H9 (cell line): ENCODE data around the gene GAP43. TPM values are rescaled to one million over a fixed set of nuclear protein-coding genes. Genes with fewer than 3 reads are reported as not detected.

Source experiments
- DNase-seq: peaks from one replicate; pipeline ENCODE4 v3.0.0-alpha.2; 2017
- H2AFZ ChIP-seq: one replicate; pipeline ENCODE4 v1.6.1; 2013; ENCODE audit warnings: mild to moderate bottlenecking, low read length, control low read depth, moderate library complexity
- H2AK5ac ChIP-seq: 2 replicates; pipeline ENCODE4 v1.6.1; 2013; ENCODE audit warnings: low read length, control low read depth, mixed read lengths; ENCODE audit not compliant: insufficient read length
- H2BK120ac ChIP-seq: one replicate; pipeline ENCODE4 v1.6.1; 2013; ENCODE audit warnings: low read depth, mild to moderate bottlenecking, low read length, control low read depth, inconsistent platforms; ENCODE audit not compliant: poor library complexity, severe bottlenecking
- H2BK12ac ChIP-seq: 2 replicates; pipeline ENCODE4 v1.6.1; 2013; ENCODE audit warnings: low read length, control low read depth, mixed read lengths, low read depth; ENCODE audit not compliant: insufficient read length
- H2BK15ac ChIP-seq: 2 replicates; pipeline ENCODE4 v1.6.1; 2013; ENCODE audit warnings: low read depth, low read length, control low read depth
- H2BK20ac ChIP-seq: one replicate; pipeline ENCODE4 v1.6.1; 2013; ENCODE audit warnings: low read depth, mild to moderate bottlenecking, low read length, control low read depth, inconsistent platforms; ENCODE audit not compliant: poor library complexity, severe bottlenecking
- H2BK5ac ChIP-seq: 2 replicates; pipeline ENCODE4 v1.6.1; 2013; ENCODE audit warnings: low read length, control low read depth, mixed read lengths; ENCODE audit not compliant: insufficient read length
- H3K14ac ChIP-seq: 2 replicates; pipeline ENCODE4 v1.6.1; 2013; ENCODE audit warnings: low read length, control low read depth; ENCODE audit not compliant: insufficient read depth
- H3K18ac ChIP-seq: 2 replicates; pipeline ENCODE4 v1.6.1; 2013; ENCODE audit warnings: low read depth, mild to moderate bottlenecking, mixed read lengths, low read length, control low read depth; ENCODE audit not compliant: insufficient read length
- H3K23ac ChIP-seq: 2 replicates; pipeline ENCODE4 v1.6.1; 2013; ENCODE audit warnings: low read length, control low read depth, mixed read lengths, low read depth; ENCODE audit not compliant: insufficient read length
- H3K23me2 ChIP-seq: 2 replicates; pipeline ENCODE4 v1.6.1; 2013; ENCODE audit warnings: low read depth, mild to moderate bottlenecking, mixed read lengths, low read length, control low read depth; ENCODE audit not compliant: insufficient read length, poor library complexity, severe bottlenecking
- H3K27ac ChIP-seq: 2 replicates; pipeline ENCODE4 v1.5.1; 2013; ENCODE audit warnings: low read length, control low read depth, mixed read lengths, low read depth; ENCODE audit not compliant: insufficient read length
- H3K27me3 ChIP-seq: 2 replicates; pipeline ENCODE4 v1.6.1; 2013; ENCODE audit warnings: low read length, control low read depth, inconsistent platforms; ENCODE audit not compliant: insufficient read depth
- H3K4ac ChIP-seq: 2 replicates; pipeline ENCODE4 v1.6.1; 2013; ENCODE audit warnings: low read depth, mild to moderate bottlenecking, control low read depth, inconsistent platforms, low read length, moderate library complexity
- H3K4me1 ChIP-seq: 2 replicates; pipeline ENCODE4 v1.6.1; 2013; ENCODE audit warnings: low read length, control low read depth, inconsistent platforms; ENCODE audit not compliant: insufficient read depth
- H3K4me2 ChIP-seq: 2 replicates; pipeline ENCODE4 v1.6.1; 2013; ENCODE audit warnings: low read length, control low read depth, mixed read lengths; ENCODE audit not compliant: insufficient read length, insufficient read depth
- H3K56ac ChIP-seq: 2 replicates; pipeline ENCODE4 v1.6.1; 2013; ENCODE audit warnings: low read depth, mild to moderate bottlenecking, mixed read lengths, low read length, control low read depth; ENCODE audit not compliant: insufficient read length
- H3K79me1 ChIP-seq: 2 replicates; pipeline ENCODE4 v1.6.1; 2013; ENCODE audit warnings: low read depth, mild to moderate bottlenecking, moderate library complexity, low read length, control low read depth, inconsistent platforms; ENCODE audit not compliant: insufficient read depth, poor library complexity, severe bottlenecking
- H3K79me2 ChIP-seq: 2 replicates; pipeline ENCODE4 v1.6.1; 2013; ENCODE audit warnings: low read length, control low read depth, inconsistent platforms; ENCODE audit not compliant: insufficient read depth
- H3K9ac ChIP-seq: 2 replicates; pipeline ENCODE4 v1.6.1; 2013; ENCODE audit warnings: low read length, control low read depth, mixed read lengths; ENCODE audit not compliant: insufficient read length; ENCODE audit errors: extremely low read depth
- H3K9me3 ChIP-seq: one replicate; pipeline ENCODE4 v1.6.1; 2013; ENCODE audit warnings: low read depth, low read length, inconsistent platforms; ENCODE audit not compliant: control insufficient read depth
- H3T11ph ChIP-seq: one replicate; pipeline ENCODE4 v1.6.1; 2013; ENCODE audit warnings: mild to moderate bottlenecking, low read length, control low read depth, inconsistent platforms
- H4K20me1 ChIP-seq: one replicate; pipeline ENCODE4 v1.6.1; 2013; ENCODE audit not compliant: control insufficient read depth, insufficient read length, insufficient read depth
- H4K5ac ChIP-seq: 2 replicates; pipeline ENCODE4 v1.6.1; 2013; ENCODE audit warnings: low read depth, mild to moderate bottlenecking, mixed read lengths, low read length, control low read depth; ENCODE audit not compliant: insufficient read length
- H4K8ac ChIP-seq: replicated peaks from 2 replicates; pipeline ENCODE4 v1.6.1; 2013; ENCODE audit warnings: low read length, control low read depth, mixed read lengths, low read depth; ENCODE audit not compliant: insufficient read length
- H4K91ac ChIP-seq: 2 replicates; pipeline ENCODE4 v1.6.1; 2013; ENCODE audit warnings: low read depth, mild to moderate bottlenecking, moderate library complexity, mixed read lengths, low read length, control low read depth; ENCODE audit not compliant: insufficient read length
- H3K27ac Mint-ChIP-seq, 3 experiments: 2 replicates in 2 of 3; 3 replicates in 1 of 3; pipeline ENCODE4 v1.8.0; 2020 to 2021; ENCODE audit warnings: mixed read lengths in 3 of 3, mild to moderate bottlenecking in 1 of 3, moderate library complexity in 1 of 3
- H3K27me3 Mint-ChIP-seq: 2 replicates; pipeline ENCODE4 v1.8.0; 2021; ENCODE audit warnings: low read depth, mild to moderate bottlenecking, moderate library complexity, mixed read lengths
- H3K36me3 Mint-ChIP-seq, 3 experiments: 2 replicates in 2 of 3; 3 replicates in 1 of 3; pipeline ENCODE4 v1.8.0; 2020 to 2021; ENCODE audit warnings: low read depth in 3 of 3, mixed read lengths in 3 of 3; ENCODE audit not compliant: insufficient read depth in 1 of 3
- H3K4me1 Mint-ChIP-seq, 2 experiments: 2 replicates each; pipeline ENCODE4 v1.8.0; 2020; ENCODE audit warnings: mixed read lengths in 2 of 2
- H3K4me3 Mint-ChIP-seq, 2 experiments: 2 replicates in 1 of 2; 3 replicates in 1 of 2; pipeline ENCODE4 v1.8.0; 2020 to 2021; ENCODE audit warnings: mild to moderate bottlenecking in 2 of 2, mixed read lengths in 2 of 2, moderate library complexity in 1 of 2
- H3K9me3 Mint-ChIP-seq, 2 experiments: 2 replicates in 1 of 2; 3 replicates in 1 of 2; pipeline ENCODE4 v1.8.0; 2020; ENCODE audit warnings: mild to moderate bottlenecking in 2 of 2, mixed read lengths in 2 of 2, moderate library complexity in 1 of 2
- CTCF ChIP-seq: fragments of 200-600 bp; sonication (generic); conservative IDR thresholded peaks from 3 replicates; pipeline ENCODE4 v1.8.0; 2021; ENCODE audit warnings: antibody characterized with exemption, mild to moderate bottlenecking
- WGBS: extraction: QIAGEN DNeasy Blood & Tissue Kit; methylation state at CpG from one replicate; pipeline ENCODE4 v1.1.7; 2013; ENCODE audit warnings: missing lambda C conversion rate, low lambda C conversion rate, mixed read lengths; ENCODE audit not compliant: insufficient read length; ENCODE audit errors: extremely low coverage; 5-methylcytosine and 5-hydroxymethylcytosine counted together
- total RNA-seq: library from RNA; stranded (reverse); gene quantifications from 2 replicates; pipeline ENCODE4 v1.2.1, GENCODE V29; 2021

Gene GAP43
- total RNA-seq, 1 experiment from 2014 or later, result 12.8 TPM

DNA sequence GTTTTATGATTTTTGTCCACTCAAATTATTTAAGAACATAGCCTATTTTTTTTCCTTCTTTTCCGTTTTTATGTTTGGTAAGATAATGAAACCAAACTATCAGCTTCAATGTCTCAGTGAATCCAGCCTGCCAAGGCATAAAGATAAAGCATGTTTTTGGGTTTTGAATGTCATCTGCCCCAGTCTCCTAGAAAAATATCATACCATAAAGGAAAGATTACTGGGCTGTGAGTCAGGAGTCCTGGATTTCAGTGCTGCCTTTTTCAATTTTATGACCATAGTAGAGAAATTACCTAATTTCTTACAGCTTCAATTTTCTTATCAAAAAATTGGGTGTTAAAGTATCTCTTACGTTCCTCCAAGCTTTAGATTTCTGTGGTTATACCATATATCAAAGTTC is 87.5 kb downstream of the GAP43 start:
- Histone ChIP-seq H3K79me1 (no peaks in the 10 kb centered on the region), H3T11ph (no peak overlapping the region), H3K23ac (no peak overlapping the region), H3K4ac (no peak overlapping the region), H3K4me2 (no peak overlapping the region), H3K9ac (no peak overlapping the region), H3K4me1 (no peaks in the 10 kb centered on the region; the same call in none of the 2 replicates), H3K9me3 (no peaks in the 10 kb centered on the region), H4K91ac (no peak overlapping the region), H4K20me1 (no peaks in the 10 kb centered on the region), H3K27ac (no peak overlapping the region), H3K56ac (no peak overlapping the region), H3K27me3 (no peaks in the 10 kb centered on the region), H4K5ac (no peak overlapping the region), H3K14ac (no peak overlapping the region), H2BK20ac (no peak overlapping the region), H2BK120ac (no peak overlapping the region), H4K8ac (no peak overlapping the region), H2BK12ac (no peak overlapping the region), H2BK15ac (no peak overlapping the region), H2AFZ (no peak overlapping the region), H3K23me2 (no peaks in the 10 kb centered on the region), H2AK5ac (no peak overlapping the region), H3K79me2 (no peaks in the 10 kb centered on the region), H2BK5ac (no peak overlapping the region), H3K18ac (no peak overlapping the region)
- Mint-ChIP-seq H3K4me1 (peaks cover 12 to 20% of the 10 kb centered on the region in 2 experiments), H3K9me3 (no peaks in the 10 kb centered on the region), H3K36me3 (no peaks in the 10 kb centered on the region), H3K4me3 (no peak overlapping the region), H3K27ac (no peak overlapping the region), H3K27me3 (no peaks in the 10 kb centered on the region)
- WGBS, result no CpG with 5 or more reads among the region's 2 CpGs
- no peak for TF ChIP-seq CTCF
- DNase-seq, result no peak
